Hematopoietic multipotent progenitor cell treated with erythropoietin and hydrocortisone succinate and interleukin-3 and kit ligand, for 4 days (in vitro differentiated cells): ENCODE measurements around the gene NEO1.

ENCODE experiments used
- DNase-seq: peaks from one replicate; pipeline ENCODE4 v3.0.0-alpha.2; 2015

The NEO1 gene

DNA sequence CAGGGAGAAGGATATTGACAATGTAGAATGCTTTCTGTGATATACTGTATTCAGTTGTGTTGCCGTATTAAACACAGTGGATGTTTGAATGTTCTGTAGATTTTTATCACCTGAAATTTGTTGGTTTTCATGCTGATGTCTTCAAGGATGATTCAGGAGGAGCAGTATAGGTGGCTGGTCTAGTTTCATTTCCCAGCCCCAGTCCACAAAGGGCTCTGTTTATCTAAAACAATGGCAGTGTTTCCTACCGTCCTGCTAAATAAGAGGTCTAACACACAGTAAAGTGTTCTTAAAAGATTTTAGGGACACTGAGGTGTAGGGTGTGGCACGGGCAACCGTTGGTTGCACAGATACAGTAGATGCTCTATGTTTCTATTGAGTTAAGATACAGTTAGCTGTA, 26.0 kb downstream of the NEO1 start:
- no peak for DNase-seq

DNA sequence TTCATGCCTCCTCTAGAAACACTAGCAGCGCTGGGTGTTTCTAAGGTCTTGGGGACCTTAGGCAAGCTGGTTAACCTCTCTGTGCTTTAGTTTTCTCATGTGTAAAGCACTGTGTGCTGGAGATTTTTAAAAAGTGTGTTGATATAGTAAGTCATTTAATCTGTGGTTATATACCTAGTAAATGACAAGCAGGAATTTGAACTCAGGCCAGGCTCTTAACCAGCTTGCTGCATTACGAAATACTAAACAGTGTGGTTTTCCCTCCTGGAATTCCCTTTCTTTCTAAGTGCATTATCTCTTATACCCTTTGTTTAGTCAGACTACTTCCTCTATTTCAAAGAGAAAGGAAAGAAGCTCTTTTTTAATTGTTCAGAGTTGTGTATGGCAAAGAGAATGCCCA, 26.5 kb downstream of the NEO1 start:
- peak; percentile 8 for DNase-seq

DNA sequence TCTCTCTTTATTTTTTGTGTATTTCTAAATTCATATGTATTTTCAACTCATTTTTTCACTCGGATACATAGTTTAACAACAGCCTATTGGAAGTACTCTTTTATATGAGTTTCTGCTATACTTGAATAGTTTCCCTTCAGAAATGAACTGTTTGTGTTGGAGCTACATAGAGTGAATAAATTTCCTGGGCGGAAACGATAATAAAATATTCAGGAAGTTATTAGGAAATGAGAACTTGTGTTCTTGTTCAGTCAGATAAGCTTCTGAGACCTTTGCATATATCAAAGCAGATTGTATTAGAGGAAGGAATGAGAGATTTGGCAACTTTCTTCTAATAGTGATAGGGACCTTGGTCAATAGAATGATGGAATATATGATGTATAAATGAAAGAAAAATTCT, 27.3 kb downstream of the NEO1 start:
- no peak for DNase-seq

DNA sequence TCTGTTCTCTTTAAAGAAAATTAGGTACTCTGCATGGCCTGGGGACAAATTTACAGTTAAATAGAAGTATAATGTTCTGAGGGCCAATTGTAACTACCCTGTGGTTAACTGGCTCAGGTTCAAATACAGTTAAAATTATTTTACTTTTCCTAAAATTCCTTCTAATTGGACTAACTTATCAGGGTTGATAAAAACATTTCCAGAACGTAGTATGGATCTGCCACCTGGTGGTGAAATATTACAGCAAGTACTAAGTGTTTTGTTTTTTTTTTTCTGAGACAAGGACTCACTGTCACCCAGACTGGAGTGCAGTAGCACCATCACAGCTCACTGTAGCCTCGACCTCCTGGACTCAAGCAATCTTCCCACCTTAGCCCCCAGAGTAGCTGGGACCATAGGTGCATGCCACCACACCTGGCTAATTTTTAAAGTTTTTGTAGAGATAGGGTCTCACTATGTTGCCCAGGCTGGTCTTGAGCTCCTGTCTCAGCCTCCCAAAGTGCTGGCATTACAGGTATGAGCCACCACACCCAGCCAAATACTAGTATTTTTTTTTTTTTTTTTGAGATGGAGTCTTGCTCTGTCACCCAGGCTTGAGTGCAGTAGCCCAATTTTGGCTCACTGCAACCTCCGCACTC, 29.2 kb downstream of the NEO1 start:
- DNase-seq, result peak; percentile 71

DNA sequence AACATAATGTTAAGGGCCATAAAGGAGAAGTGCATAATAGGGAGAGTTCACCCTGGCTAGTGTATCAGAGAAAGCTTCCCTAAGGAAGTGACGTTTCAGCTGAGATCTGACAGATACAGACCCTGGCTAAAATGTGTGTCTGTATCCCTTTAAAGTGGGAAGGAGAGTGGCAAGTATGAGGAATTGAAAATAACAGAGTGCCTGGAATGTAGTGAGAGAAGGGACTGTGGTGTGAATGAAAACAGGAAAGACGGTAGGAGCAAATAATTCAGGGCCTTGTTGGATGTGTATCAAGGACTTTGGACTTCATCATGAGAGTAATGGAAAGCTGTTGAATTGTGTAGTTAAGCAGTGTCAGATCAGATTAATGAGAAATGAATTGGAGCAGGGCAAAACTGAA, 30.5 kb downstream of the NEO1 start:
- peak; percentile 4 for DNase-seq

DNA sequence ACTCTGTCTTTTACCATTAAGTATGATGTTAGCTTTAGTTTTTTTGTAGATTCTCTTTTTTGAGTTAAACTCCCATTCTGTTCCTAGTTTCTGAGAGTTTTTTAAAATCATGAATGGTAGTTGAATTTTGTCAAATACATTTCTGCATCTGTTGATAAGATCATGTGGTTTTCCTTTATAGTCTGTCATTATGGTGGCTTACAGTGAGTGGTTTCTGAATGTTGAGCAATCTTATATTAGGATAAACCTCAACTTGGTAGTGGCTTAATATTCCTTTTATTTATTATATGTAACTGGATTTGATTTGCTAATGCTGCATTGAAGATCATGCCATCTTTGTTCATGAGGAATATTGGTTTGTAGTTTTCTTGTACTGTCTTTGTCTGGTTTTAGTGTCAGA, 34.8 kb downstream of the NEO1 start:
- DNase-seq, result peak; percentile 57

DNA sequence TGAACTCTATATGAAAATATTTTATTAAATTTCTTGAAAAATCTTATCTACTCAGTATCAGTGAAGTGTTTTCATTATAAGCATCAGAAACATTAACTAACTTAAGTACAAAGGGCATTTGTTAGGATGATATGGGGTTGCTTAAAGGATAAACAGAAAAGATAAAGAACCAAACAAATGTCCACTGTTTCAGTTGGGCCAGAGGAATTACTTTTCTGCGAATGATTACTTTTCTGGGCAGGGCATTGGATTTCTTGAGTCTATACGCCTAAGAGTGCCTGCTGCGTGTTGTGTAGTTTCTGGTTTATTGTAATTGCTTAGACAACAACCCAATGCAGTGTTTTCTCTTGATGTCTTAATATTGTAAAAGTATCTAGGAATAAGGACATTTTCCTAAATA, 52.8 kb downstream of the NEO1 start:
- DNase-seq, result no peak

DNA sequence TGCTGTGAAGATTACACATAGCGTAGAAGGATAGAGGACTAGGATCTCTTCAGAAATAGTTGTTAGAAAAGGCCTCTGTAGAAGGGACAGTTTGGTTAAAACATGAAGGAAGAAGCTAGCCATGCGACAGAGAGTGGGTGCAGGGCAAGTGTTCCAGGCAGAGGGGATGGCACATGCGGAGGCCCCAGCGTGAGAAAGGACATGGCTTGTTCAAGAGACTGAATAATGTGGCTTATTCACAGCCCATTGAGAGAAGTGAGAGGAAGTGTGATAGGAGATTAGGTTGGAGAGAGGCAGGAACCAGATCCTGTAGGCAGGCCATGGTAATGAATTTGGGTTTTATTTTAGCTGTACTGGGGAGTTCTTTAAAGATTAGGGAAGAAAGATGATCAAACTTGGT, 56.4 kb downstream of the NEO1 start:
- peak; percentile 19 for DNase-seq

DNA sequence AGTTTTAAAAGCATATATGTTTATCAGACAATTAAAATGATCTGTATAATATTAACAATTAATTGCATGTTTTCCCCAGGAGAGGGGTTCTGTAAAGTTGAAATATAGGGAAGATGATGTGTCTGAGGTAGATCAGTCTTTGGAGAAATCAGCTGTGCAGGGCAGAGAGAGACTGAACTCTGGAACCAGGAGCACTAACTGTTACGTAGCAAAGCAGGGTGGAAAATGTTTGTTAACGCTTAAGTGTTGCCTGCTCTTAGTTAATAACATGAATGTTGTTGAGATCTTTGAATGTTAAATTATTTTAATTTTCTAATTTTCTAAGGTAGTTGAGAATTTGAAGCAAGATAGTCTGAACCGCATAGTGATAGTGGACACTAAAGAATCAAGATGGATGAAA, 57.5 kb downstream of the NEO1 start:
- no peak for DNase-seq

DNA sequence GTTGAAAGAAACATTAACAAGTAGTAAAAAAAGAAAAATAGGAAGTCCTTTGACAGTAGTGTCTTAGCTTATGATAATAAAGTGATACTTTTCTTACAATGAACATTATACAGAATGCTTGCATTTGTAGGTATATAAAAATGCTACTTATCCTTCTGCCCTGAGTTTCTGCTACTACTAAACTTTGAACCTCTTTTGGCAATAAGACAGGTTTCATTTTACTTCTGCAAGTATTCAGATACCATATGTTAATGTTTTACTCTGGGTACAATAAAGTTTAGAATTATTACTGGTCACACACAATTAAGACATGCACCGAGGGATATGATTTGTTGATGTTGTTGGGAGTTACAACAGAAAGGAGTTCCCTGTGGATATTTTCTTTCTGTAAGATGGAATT, 57.9 kb downstream of the NEO1 start:
- no peak for DNase-seq

DNA sequence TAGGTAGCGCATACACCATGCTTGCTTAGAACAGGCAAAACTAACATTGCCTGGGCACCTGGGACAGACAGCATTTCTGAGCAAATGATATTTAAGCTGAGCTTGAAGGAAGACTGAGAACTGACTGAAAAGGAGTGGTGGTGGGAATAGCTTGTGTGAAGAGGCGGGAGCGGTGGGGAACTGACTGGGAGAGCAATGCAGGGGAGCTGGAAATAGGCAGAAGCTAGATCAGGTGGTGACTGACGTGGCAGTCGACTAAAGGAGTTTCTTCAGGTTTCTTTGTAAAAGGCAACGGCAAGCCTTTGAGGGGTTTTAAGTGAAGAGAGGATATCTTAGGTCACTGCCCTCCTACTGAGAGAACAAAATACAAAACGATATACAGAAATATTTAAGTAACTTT, 61.8 kb downstream of the NEO1 start:
- DNase-seq, result no peak

DNA sequence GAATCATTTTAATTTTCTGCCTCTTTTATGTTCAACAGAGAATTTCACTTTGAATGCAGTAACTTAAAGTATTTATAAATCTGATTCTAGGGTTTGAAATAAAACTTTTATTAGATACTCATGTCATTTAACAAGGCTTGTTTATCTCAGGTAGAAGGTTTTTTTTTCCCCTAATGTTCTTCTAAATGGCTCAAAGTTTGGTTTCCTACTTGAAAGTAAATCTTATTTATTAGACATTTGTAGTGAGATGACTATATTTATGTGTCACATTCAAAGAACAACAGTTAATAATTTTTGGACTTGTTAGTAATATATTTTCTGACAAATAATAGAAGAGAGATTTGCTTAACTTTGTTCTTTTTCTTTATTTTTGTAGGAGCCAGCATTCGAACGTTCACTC, 63.9 kb downstream of the NEO1 start:
- no peak for DNase-seq

DNA sequence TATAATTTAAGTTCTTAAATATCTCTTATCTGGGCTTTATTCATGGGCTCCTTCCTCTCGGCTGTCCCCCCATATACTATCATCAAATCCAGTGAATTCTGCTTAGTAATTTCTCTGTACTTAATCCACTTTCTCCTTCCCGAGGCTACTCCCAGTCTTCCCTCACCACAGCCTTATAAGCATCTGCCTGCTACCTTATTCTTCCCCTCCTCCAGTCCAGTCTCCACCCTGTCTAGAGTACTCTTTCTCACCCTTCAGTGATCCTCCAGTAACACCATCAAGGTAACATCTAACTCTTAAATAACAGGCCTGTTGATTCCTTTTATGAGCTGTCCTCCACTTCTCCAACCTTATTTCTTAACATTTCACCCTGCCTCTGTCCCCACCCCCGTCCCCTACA, 65.8 kb downstream of the NEO1 start:
- DNase-seq, result no peak

DNA sequence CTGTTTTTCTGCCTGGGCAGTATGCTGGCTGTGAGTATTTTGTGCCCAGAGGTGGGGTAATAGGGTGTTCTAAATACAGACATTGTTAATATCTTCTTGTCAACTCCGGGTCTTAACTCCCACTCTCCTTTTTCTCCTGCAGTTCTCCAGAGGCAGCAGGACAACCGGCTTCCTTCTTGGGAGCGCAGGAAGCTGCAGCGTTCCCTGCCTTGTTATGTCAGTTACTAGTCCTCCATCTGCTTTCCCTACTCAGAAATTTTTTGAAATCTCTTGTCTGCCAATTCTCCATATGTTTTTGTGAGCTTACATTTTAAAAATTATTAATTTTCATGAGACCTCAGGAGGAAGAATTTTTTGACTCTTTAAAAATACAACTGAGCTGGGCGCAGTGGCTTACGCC, 67.2 kb downstream of the NEO1 start:
- DNase-seq, result no peak

DNA sequence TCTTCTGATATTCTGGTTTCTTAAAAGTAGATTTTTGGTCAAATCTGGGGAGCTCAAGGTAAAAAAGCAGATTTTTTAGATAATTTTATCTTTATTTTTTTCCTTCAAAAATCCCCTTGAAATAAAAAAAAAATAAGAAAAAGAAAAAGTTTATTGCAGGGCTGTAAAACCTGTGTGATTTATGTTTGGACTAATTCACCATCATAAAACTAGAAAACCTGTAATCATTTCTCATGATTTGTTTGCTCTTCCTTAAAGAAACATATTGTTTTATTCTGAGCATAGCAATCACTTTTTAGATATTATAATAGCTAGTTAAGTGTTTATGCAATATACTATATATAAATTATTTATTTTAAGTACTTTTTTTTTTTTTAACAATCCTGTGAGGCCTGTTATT, 68.0 kb downstream of the NEO1 start:
- DNase-seq, result no peak

DNA sequence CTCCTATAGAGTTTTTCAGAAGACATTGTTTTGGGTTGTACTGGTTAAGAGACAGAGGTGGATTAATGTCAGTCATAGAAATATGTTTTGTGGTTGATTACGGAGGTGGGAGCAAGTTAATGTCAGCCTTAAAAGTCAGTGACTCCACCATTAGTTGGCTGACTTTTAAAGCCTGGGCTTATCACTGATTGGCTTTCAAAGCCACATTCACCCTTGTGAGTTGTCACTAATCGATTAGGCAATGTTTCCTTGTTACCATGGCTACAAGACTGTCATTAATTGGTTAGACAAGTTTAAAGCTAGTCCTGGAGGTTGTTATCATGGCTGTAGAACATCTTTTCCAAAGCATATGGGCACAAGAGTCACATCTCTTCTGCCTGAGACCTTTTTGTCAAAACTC, 73.0 kb downstream of the NEO1 start:
- no peak for DNase-seq

DNA sequence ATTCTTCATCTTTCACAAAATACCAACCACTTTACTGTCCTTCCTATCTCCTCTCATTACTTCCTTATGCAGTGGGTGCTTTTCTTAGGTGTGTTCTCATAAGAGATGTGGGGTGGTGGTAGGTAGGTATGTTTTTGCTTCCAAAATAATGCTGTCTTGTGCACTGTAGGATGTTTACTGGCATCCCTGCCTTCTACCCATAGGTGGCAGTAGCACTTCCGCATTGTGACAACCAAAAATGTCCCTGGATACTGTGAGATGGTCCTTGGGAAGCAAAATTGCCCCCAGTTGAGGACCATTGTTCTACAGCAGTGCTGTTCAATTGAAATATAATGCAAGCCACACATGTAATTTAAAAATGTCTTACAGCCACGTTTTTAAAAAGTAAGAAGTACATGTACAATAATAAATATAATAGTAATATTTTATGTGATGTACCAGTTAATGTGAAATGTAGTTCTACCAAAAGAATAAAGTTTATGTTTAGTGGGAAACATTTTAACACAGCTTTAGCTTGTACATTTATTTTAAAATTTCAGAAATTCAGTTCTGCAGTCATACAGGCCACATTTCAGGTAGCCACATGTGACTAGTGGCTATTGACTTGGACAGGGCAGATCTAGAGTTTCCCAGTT, 75.2 kb downstream of the NEO1 start:
- peak; percentile 62 for DNase-seq

DNA sequence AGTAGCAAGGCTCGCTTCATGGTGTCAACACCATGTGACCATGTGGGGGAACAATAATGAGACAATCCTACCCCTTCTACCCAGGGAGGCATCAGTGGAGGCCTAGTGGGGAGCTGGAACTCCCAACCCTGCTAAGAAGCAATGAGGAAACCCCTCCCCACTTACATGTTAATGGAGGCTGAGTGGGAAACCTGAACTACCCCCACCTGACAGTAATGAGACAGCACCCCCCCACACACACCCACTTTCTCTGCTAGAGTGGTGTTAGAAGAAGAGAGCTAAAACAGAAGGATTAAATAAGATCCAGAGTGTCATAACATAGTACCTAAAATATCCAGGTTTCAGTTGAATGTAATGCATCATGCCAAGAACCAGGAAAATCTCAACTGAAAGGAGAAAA, 78.6 kb downstream of the NEO1 start:
- DNase-seq, result no peak

DNA sequence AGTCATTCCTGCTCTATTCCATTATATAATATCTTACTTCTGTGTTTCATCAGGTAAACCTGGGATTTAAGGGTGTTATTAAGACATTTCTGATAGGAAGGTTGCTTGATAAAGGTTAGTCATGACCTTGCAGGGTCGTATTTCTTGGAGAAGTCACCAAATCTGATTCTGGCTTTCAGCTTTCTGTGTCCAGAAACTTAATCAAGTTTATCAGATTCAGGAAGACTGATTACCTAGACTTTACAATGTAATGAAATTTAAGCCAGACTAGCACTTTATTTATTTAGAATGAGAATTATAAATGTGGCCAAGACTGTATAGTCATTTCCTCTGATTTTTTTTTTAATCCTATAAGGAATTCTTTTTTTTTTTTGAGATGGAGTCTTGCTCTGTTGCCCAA, 81.9 kb downstream of the NEO1 start:
- no peak for DNase-seq

DNA sequence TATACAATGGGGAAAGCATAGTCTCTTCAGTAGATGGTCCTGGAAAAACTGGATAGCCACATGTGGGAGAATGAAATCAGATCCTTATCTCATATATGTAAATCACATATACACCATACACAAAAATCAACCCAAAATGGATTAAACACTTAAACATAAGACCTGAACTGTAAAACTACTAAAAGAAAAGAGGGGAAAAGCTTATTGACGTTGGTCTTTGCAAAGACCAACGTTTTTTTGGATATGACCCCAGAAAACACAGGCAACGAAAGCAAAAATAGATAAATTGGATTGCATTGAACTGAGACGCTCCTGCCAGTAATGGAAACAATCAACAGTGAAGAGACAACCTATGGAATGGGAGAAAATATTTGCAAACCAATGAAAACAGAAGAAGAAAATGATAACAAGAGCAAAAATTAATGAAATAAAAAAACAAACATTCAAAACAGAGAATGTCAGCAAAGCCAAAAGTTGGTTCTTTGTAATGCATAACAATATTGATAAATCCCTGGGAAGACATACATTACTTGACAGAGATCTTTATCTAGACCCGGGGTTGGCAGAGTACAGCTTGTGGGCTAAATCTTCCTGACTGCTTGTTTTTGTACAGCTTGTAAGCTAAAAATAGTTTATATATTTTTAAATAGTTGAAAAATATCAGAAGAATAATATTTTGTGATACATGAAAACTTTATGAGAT, 86.9 kb downstream of the NEO1 start:
- DNase-seq, result no peak

DNA sequence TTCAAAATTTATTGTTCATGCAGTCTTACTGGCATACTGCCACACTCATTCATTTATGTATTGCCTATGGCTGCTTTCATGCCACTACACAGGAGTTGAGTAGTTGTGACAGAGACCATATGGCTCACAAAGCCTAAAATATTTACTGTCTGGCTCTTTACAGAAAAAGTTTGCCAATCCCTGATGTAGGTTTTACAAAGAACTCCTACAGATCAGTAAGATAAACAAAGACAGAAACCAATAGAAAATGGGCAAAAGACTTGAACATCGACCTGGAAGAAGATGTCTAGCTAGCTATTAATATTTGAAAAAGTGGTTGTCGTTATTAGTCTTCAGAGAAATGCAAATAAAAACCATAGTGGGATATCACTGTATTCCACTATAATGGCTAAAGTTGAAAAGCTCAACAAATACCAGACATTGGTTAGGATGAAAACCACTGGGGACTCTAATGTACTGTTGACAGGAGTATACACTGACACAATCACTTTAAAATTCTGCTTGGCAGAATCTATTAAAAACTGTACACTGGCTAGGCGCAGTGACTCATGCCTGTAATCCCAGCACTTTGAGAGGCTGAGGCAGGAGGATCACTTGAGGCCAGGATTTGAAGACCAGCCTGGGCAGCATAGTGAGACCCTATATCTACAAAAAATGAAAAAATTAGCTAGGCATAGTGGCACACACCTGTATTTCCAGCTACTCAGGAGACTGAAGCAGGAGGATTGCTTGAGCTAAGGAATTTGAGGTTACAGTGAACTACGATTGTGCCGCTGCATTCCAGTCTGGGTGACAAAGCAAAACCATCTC, 87.7 kb downstream of the NEO1 start:
- DNase-seq, result no peak

DNA sequence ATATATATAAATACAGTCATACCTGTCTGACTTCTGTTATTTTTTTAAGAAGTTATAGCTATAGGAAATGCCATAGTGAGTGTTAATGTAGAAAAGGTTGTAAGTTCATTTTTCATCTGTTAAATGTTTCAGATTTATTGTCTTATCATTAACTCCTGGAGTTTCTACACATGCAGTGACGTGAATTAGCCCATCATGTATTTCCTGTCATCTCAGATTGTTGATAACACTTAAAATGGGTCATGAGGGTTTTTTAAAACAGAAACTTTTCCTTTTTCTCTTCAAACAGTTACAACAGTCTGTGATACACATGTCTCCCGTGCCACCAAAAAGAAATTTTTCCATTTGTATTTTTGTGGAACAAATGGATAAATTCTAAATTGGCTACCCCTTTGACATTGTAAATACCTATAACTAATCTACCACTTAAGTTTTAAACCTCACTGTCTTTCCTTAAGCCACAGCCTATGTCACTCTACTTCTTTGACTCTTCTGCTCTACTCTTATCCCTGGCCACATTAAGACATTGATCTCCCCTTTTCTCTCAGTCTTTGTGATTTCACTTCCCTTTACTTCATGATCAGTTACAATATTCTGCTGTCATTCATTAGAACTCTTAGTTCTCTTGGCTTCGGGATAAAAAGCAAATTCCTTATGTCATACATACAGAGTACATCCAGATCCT, 89.1 kb downstream of the NEO1 start:
- no peak for DNase-seq
